H1 (cell line): ENCODE measurements around the gene PTTG2. TPM values are rescaled to one million over a fixed set of nuclear protein-coding genes. Genes with fewer than 3 reads are reported as not detected.

ENCODE experiments used
- CTCF ChIA-PET: fragments of 300-600 bp; sonication (Branson Sonifier 250); formaldehyde crosslinking; loops from one replicate; lab custom pipeline; 2021; ENCODE audit not compliant: partially characterized antibody; lab: Charles Lee
- POLR2A ChIA-PET: fragments of 300-600 bp; sonication (Branson Sonifier 250); formaldehyde crosslinking; loops from one replicate; lab custom pipeline; 2021; ENCODE audit warnings: inconsistent platforms; ENCODE audit not compliant: partially characterized antibody; lab: Charles Lee
- DNase-seq, 2 experiments: peaks; one replicate each; pipeline versions ENCODE4 v3.0.0 to v3.0.0-alpha.2; 2010 to 2022; ENCODE audit warnings: low spot score in 2 of 2, low read depth in 1 of 2, mixed read lengths in 1 of 2
- FAIRE-seq: peaks from 2 replicates; lab custom pipeline; 2011; peaks lifted over from hg19 to GRCh38; lab: Jason Lieb, UNC
- H2AFZ ChIP-seq: 2 replicates; pipeline ENCODE4 v1.8.1; 2012; ENCODE audit warnings: low read length, inconsistent platforms
- H2AK5ac ChIP-seq: 2 replicates; pipeline ENCODE4 v1.6.1; 2013; ENCODE audit warnings: low read depth, low read length
- H2BK120ac ChIP-seq: replicated peaks from 2 replicates; pipeline ENCODE3; 2013; ENCODE audit warnings: low read depth, low read length, inconsistent platforms
- H2BK12ac ChIP-seq: 2 replicates; pipeline ENCODE4 v1.6.1; 2013; ENCODE audit warnings: low read depth, low read length
- H2BK15ac ChIP-seq: 2 replicates; pipeline ENCODE4 v1.6.1; 2013; ENCODE audit warnings: low read length
- H2BK20ac ChIP-seq: 2 replicates; pipeline ENCODE4 v1.6.1; 2013; ENCODE audit warnings: low read length
- H2BK5ac ChIP-seq: 2 replicates; pipeline ENCODE4 v1.6.1; 2013; ENCODE audit warnings: low read depth, low read length
- H3K14ac ChIP-seq: 2 replicates; pipeline ENCODE4 v1.6.1; 2013; ENCODE audit warnings: inconsistent platforms; ENCODE audit not compliant: insufficient read length
- H3K18ac ChIP-seq: 2 replicates; pipeline ENCODE4 v1.6.1; 2013; ENCODE audit warnings: low read length; ENCODE audit errors: extremely low read depth
- H3K23ac ChIP-seq: 2 replicates; pipeline ENCODE4 v1.6.1; 2013; ENCODE audit warnings: inconsistent platforms; ENCODE audit not compliant: insufficient read length
- H3K23me2 ChIP-seq: 2 replicates; pipeline ENCODE4 v1.6.1; 2013; ENCODE audit warnings: low read depth, low read length
- H3K27ac ChIP-seq: 2 replicates; pipeline ENCODE4 v1.6.1; 2011; ENCODE audit warnings: low read depth, low read length, inconsistent platforms
- H3K27me3 ChIP-seq, 4 experiments: replicated peaks in 1 of 4; 1 replicate in 1 of 4; 2 replicates in 3 of 4; pipeline versions ENCODE4 v1.6.1 to v1.8.1; 2011 to 2013; ENCODE audit warnings: low read length in 3 of 4, mild to moderate bottlenecking in 3 of 4, inconsistent platforms in 2 of 4, mixed read lengths in 2 of 4, moderate library complexity in 1 of 4; ENCODE audit not compliant: control insufficient read depth in 3 of 4, insufficient read depth in 3 of 4; ENCODE audit errors: extremely low read depth in 1 of 4
- H3K36me3 ChIP-seq, 4 experiments: 2 replicates each; pipeline versions ENCODE4 v1.6.1 to v1.8.1; 2011 to 2013; ENCODE audit warnings: mild to moderate bottlenecking in 4 of 4, low read length in 3 of 4, moderate library complexity in 2 of 4, control low read depth in 1 of 4, inconsistent platforms in 1 of 4; ENCODE audit not compliant: insufficient read depth in 4 of 4, control insufficient read depth in 2 of 4
- H3K4ac ChIP-seq: replicated peaks from 2 replicates; pipeline ENCODE3; 2013; ENCODE audit warnings: low read length, low read depth, mixed read lengths, inconsistent platforms; ENCODE audit not compliant: insufficient read length
- H3K4me1 ChIP-seq, 4 experiments: replicated peaks in 1 of 4; 1 replicate in 1 of 4; 2 replicates in 3 of 4; pipeline versions ENCODE4 v1.6.1 to v1.8.1; 2011 to 2013; ENCODE audit warnings: low read length in 3 of 4, inconsistent platforms in 2 of 4, mixed read lengths in 1 of 4; ENCODE audit not compliant: insufficient read depth in 4 of 4, control insufficient read depth in 3 of 4
- H3K4me2 ChIP-seq, 2 experiments: 2 replicates each; pipeline versions ENCODE4 v1.6.1 to v1.8.1; 2011 to 2013; ENCODE audit warnings: low read depth in 2 of 2, low read length in 2 of 2, control low read depth in 1 of 2, inconsistent platforms in 1 of 2, mild to moderate bottlenecking in 1 of 2; ENCODE audit not compliant: insufficient read depth in 1 of 2
- H3K4me3 ChIP-seq, 4 experiments: fragments of 200-600, 300-600 bp in 1 of 4; sonication (generic), shearing (Covaris generic), sonication (Bioruptor Twin) in 1 of 4; 2 replicates each; pipeline versions ENCODE4 v1.5.1 to v1.8.1; 2011 to 2016; ENCODE audit warnings: low read length in 4 of 4, low read depth in 3 of 4, control low read depth in 2 of 4, inconsistent platforms in 2 of 4, mild to moderate bottlenecking in 2 of 4, mixed read lengths in 1 of 4, moderate library complexity in 1 of 4; ENCODE audit not compliant: insufficient read depth in 2 of 4; ENCODE audit errors: extremely low read depth in 1 of 4
- H3K56ac ChIP-seq: replicated peaks from 2 replicates; pipeline ENCODE3; 2013; ENCODE audit warnings: low read depth, mild to moderate bottlenecking, mixed read lengths, low read length, inconsistent platforms; ENCODE audit not compliant: insufficient read length
- H3K79me1 ChIP-seq: 2 replicates; pipeline ENCODE4 v1.6.1; 2013; ENCODE audit warnings: low read depth, low read length, control low read depth
- H3K79me2 ChIP-seq, 2 experiments: 2 replicates each; pipeline versions ENCODE4 v1.6.1 to v1.8.1; 2012 to 2013; ENCODE audit warnings: low read length in 2 of 2, mild to moderate bottlenecking in 2 of 2, inconsistent platforms in 1 of 2; ENCODE audit not compliant: insufficient read depth in 2 of 2, control insufficient read depth in 1 of 2
- H3K9ac ChIP-seq, 4 experiments: replicated peaks in 1 of 4; 1 replicate in 1 of 4; 2 replicates in 3 of 4; pipeline versions ENCODE4 v1.6.1 to v1.8.1; 2011 to 2013; ENCODE audit warnings: low read depth in 3 of 4, low read length in 3 of 4, control low read depth in 2 of 4, mild to moderate bottlenecking in 2 of 4, moderate library complexity in 2 of 4, inconsistent platforms in 1 of 4; ENCODE audit errors: extremely low read depth in 1 of 4
- H3K9me3 ChIP-seq, 2 experiments: 2 replicates each; pipeline versions ENCODE4 v1.6.1 to v1.8.1; 2012 to 2013; ENCODE audit warnings: mild to moderate bottlenecking in 2 of 2, moderate library complexity in 2 of 2, control low read depth in 1 of 2, inconsistent platforms in 1 of 2, low read depth in 1 of 2, low read length in 1 of 2, mixed read lengths in 1 of 2; ENCODE audit not compliant: insufficient read depth in 2 of 2
- H4K20me1 ChIP-seq, 2 experiments: replicated peaks in 1 of 2; 2 replicates each; pipeline versions ENCODE3 to v1.8.1; 2011 to 2013; ENCODE audit warnings: inconsistent platforms in 2 of 2, low read length in 2 of 2, mild to moderate bottlenecking in 1 of 2; ENCODE audit not compliant: insufficient read depth in 2 of 2, control insufficient read depth in 1 of 2
- H4K5ac ChIP-seq: 2 replicates; pipeline ENCODE4 v1.6.1; 2013; ENCODE audit warnings: low read length, low read depth, mixed read lengths, inconsistent platforms; ENCODE audit not compliant: insufficient read length
- H4K8ac ChIP-seq: 2 replicates; pipeline ENCODE4 v1.8.0; 2013; ENCODE audit warnings: mild to moderate bottlenecking, moderate library complexity, low read length, inconsistent platforms; ENCODE audit not compliant: insufficient read depth; ENCODE audit errors: extremely low read depth
- H4K91ac ChIP-seq: replicated peaks from 2 replicates; pipeline ENCODE3; 2013; ENCODE audit warnings: low read length, mixed read lengths, inconsistent platforms; ENCODE audit not compliant: insufficient read length
- BACH1 ChIP-seq: IDR thresholded peaks from 2 replicates; pipeline ENCODE4 v1.6.1; 2012; ENCODE audit warnings: low read length, improper control_type of control experiment
- CBX5 ChIP-seq: fragments of 300-800, 300-1000 bp; sonication (generic); IDR thresholded peaks from 2 replicates; pipeline ENCODE4 v1.7.1; 2016; ENCODE audit warnings: antibody characterized with exemption, low read length, low read depth
- CBX8 ChIP-seq: fragments of 300-800, 300-1000 bp; sonication (generic); IDR thresholded peaks from 2 replicates; pipeline ENCODE4 v1.7.1; 2016; ENCODE audit warnings: low read depth, low read length, borderline replicate concordance
- CREB1 ChIP-seq: IDR thresholded peaks from 2 replicates; pipeline ENCODE4 v1.6.1; 2012; ENCODE audit warnings: inconsistent platforms
- E2F6 ChIP-seq: IDR thresholded peaks from 2 replicates; pipeline ENCODE4 v1.6.1; 2012; ENCODE audit warnings: inconsistent platforms
- GABPA ChIP-seq: IDR thresholded peaks from 2 replicates; pipeline ENCODE4 v1.6.1; 2011; ENCODE audit warnings: mild to moderate bottlenecking, low read length, moderate library complexity, borderline replicate concordance; ENCODE audit not compliant: insufficient read depth
- HDAC6 ChIP-seq: IDR thresholded peaks from one replicate; pipeline ENCODE4 v1.7.1; 2012; ENCODE audit warnings: low read depth, mild to moderate bottlenecking, inconsistent platforms, low read length, moderate library complexity
- MAFK ChIP-seq: IDR thresholded peaks from 2 replicates; pipeline ENCODE4 v1.6.1; 2012; ENCODE audit warnings: low read depth, mild to moderate bottlenecking, improper control_type of control experiment, low read length
- RAD21 ChIP-seq, 2 experiments: IDR thresholded peaks in 1 of 2; conservative IDR thresholded peaks in 1 of 2; 2 replicates each; pipeline ENCODE4 v1.6.1; 2011; ENCODE audit warnings: low read depth in 2 of 2, low read length in 2 of 2, improper control_type of control experiment in 1 of 2, inconsistent platforms in 1 of 2, mild to moderate bottlenecking in 1 of 2, moderate library complexity in 1 of 2
- SP1 ChIP-seq: IDR thresholded peaks from 2 replicates; pipeline ENCODE4 v1.6.1; 2011; ENCODE audit warnings: low read depth, low read length
- TCF12 ChIP-seq: IDR thresholded peaks from 2 replicates; pipeline ENCODE4 v1.6.1; 2011; ENCODE audit warnings: low read depth, mild to moderate bottlenecking, low read length
- USF2 ChIP-seq: IDR thresholded peaks from 2 replicates; pipeline ENCODE4 v1.6.1; 2011; ENCODE audit warnings: low read length, improper control_type of control experiment
- WGBS, 2 experiments: shearing (Covaris generic) in 1 of 2; methylation state at CpG; one replicate each; pipeline versions ENCODE4 v1.1.6 to v1.1.7; 2013 to 2015; ENCODE audit warnings: low lambda C conversion rate in 2 of 2, mixed read lengths in 2 of 2, inconsistent platforms in 1 of 2, low coverage in 1 of 2, missing lambda C conversion rate in 1 of 2; ENCODE audit not compliant: insufficient replicate concordance in 2 of 2, insufficient coverage in 1 of 2, insufficient read length in 1 of 2; ENCODE audit errors: extremely low coverage in 1 of 2, missing lambda C conversion rate in 1 of 2; 5-methylcytosine and 5-hydroxymethylcytosine counted together
- polyA plus RNA-seq, 7 experiments: library from polyadenylated mRNA; depleted of rRNA in 3 of 7; stranded (reverse) in 5 of 7; unstranded in 2 of 7; fragments of >200 nt in 5 of 7; fragments of 200-250 nt in 2 of 7; gene quantifications; 1 replicate in 5 of 7; 2 replicates in 1 of 7; 4 replicates in 1 of 7; pipeline versions ENCODE4 v1.2.1 to v1.2.3, GENCODE V29; 2011 to 2013; ENCODE audit warnings: missing spikeins in 2 of 7, mixed read lengths in 2 of 7
- total RNA-seq: library from RNA; stranded (reverse); fragmentation: NEBNext Ultra II Directional; extraction: Animal tissue kit (Norgen Biotek cat#: 25700); gene quantifications from 2 replicates; pipeline ENCODE4 v1.2.1, GENCODE V29; 2021

Gene PTTG2
- total and polyA plus RNA-seq, 2 of the 8 experiments (the other 6 are each of a cell fraction or from before 2014, with no cell fraction given), result not detected

- FAIRE-seq (peak; percentile 82), DNase-seq (peak in 1 of 2 experiments; percentile 47)
- no peaks in the 10 kb centered on the region for H3K27me3 ChIP-seq
- peaks cover 0 to 72% of the 10 kb centered on the region in 2 experiments; a peak in 3 of 4 replicates for H3K79me2 ChIP-seq
- no peaks in the 10 kb centered on the region for H3K9me3 ChIP-seq
- no peak overlapping the region for H2BK12ac ChIP-seq
- no peaks in the 10 kb centered on the region; the same call in 1 of the 2 replicates for H3K79me1 ChIP-seq
- no peak overlapping the region for H4K5ac ChIP-seq
- no peak overlapping the region for H3K14ac ChIP-seq
- H2AFZ ChIP-seq, result no peak overlapping the region
- peak overlapping the region in 3 of 4 experiments; percentile 1 to 26 (median 3); a peak in 3 of 8 replicates for H3K4me3 ChIP-seq
- no peaks in the 10 kb centered on the region for H3K23me2 ChIP-seq
- no peak overlapping the region for H2AK5ac ChIP-seq
- no peak overlapping the region for H3K56ac ChIP-seq
- no peaks in the 10 kb centered on the region for H3K36me3 ChIP-seq
- H3K4me2 ChIP-seq, result peak overlapping the region; percentile 35 to 54; a peak in 3 of 4 replicates
- no peak overlapping the region for H4K8ac ChIP-seq
- ChIA-PET POLR2A (interaction anchor here (0.7 to 4.2 kb wide), 6 partner anchors 10 to 93 kb away, joined by 3 to 26 read pairs (median 3); no protein-coding TSS in a partner anchor), CTCF (interaction anchor here (1.1 kb wide), 1 partner anchor 18 kb away, joined by 3 read pairs; no protein-coding TSS in a partner anchor)
- no peak overlapping the region for H2BK120ac ChIP-seq
- no peak overlapping the region for H4K91ac ChIP-seq
- 22% methylated on average over 5 of the region's 5 CpGs; no CpG with 5 or more reads in 1 of the 2 experiments for whole genome bisulfite sequencing, 2 experiments
- H2BK5ac ChIP-seq, result no peak overlapping the region
- H2BK15ac ChIP-seq, result no peak overlapping the region
- H3K23ac ChIP-seq, result no peak overlapping the region
- no peak overlapping the region for H2BK20ac ChIP-seq
- H4K20me1 ChIP-seq, result no peaks in the 10 kb centered on the region
- H3K9ac ChIP-seq, result no peak overlapping the region
- H3K18ac ChIP-seq, result no peak overlapping the region
- peaks cover 16 to 32% (median 24%) of the 10 kb centered on the region in 4 experiments for H3K4me1 ChIP-seq
- H3K4ac ChIP-seq, result no peak overlapping the region
- H3K27ac ChIP-seq, result no peak overlapping the region; the same call in 1 of the 2 replicates
- TF ChIP-seq CBX8 (no peak), TCF12 (no peak), E2F6 (no peak), MAFK (no peak), USF2 (no peak), HDAC6 (no peak), CBX5 (no peak), CREB1 (no peak), SP1 (peak; percentile 93), BACH1 (no peak), GABPA (no peak), RAD21 (IDR thresholded peaks at IDR 0.05 in 1 of 2, conservative IDR thresholded peaks at IDR 0.05 in 1 of 2; ENCODE audit: low read depth in 2 of 2, low read length in 2 of 2) (no peak)
Measured at GRCh38 chr4:37988670-37989069, 28.5 kb downstream of the PTTG2 start.
